Thoracic aorta (tissue), 2 donors: ENCODE data around the gene ZNF664. TPM values are rescaled to one million over a fixed set of nuclear protein-coding genes. Genes with fewer than 3 reads are reported as not detected.

Experiments used
- ATAC-seq: fragments of 150-250 bp; one replicate; pipeline ENCODE4 v1.8.0; 2017; ENCODE audit warnings: low read depth; ENCODE audit not compliant: insufficient number of reproducible peaks, low FRiP score
- DNase-seq: peaks from one replicate; pipeline ENCODE4 v3.0.0-alpha.2; 2020; ENCODE audit warnings: low spot score
- H3K27ac ChIP-seq, 2 donors: fragments of 200-600 bp; sonication (generic); 1 replicate in 1 of 2; 2 replicates in 1 of 2; pipeline ENCODE4 v1.5.1; 2016; ENCODE audit warnings: mild to moderate bottlenecking in 2 of 2, moderate library complexity in 2 of 2
- H3K27me3 ChIP-seq: fragments of 200-600 bp; sonication (generic); replicated peaks from 2 replicates; pipeline ENCODE4 v1.6.0; 2016; ENCODE audit warnings: mild to moderate bottlenecking; ENCODE audit not compliant: insufficient read depth
- H3K36me3 ChIP-seq: fragments of 200-600 bp; sonication (generic); one replicate; pipeline ENCODE4 v1.5.1; 2016
- H3K4me1 ChIP-seq, 2 donors: fragments of 200-600 bp; sonication (generic); 1 replicate in 1 of 2; 2 replicates in 1 of 2; pipeline versions ENCODE4 v1.5.1 to v1.6.0; 2016; ENCODE audit warnings: low read depth in 2 of 2, mild to moderate bottlenecking in 1 of 2; ENCODE audit not compliant: control insufficient read depth in 1 of 2
- H3K4me3 ChIP-seq: fragments of 200-600 bp; sonication (generic); 2 replicates; pipeline ENCODE4 v1.5.1; 2016; ENCODE audit warnings: mild to moderate bottlenecking
- H3K9me3 ChIP-seq: fragments of 200-600 bp; sonication (generic); 2 replicates; pipeline ENCODE4 v1.5.1; 2016
- total RNA-seq, 2 donors: library from RNA; depleted of rRNA; stranded (reverse); fragments of >200 nt; gene quantifications; one replicate each; pipeline versions ENCODE4 v1.1.0 to v1.2.3, GENCODE V29; 2016
- TF ChIP-seq, protein P1 (sequence below): fragments of 200-600 bp; sonication (generic); IDR thresholded peaks from one replicate; pipeline ENCODE4 v1.5.1; 2019; ENCODE audit warnings: antibody characterized with exemption

ZNF664 gene
- total RNA-seq, 2 donors from 2014 or later = 46.4 to 48.2 TPM

DNA sequence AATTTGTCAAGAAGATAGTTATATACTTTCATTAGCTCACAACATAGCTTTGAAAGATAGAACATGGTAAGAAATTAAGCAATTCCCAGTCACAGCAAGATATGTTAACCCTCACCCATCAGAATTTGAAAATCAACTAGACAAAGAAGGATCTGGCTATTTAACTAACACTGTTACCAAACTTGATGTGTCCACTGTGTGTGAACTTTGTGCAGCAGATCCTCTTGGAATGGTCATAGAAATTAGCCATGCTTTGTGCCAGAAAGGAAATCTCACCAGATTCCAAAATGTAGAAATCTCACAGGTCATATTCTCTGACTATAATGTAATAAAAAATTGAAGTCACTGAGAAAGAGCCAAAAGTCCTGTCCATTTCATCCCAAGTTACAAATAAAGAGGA is 46.1 kb downstream of the ZNF664 start:
- TF ChIP-seq, protein P1, sequence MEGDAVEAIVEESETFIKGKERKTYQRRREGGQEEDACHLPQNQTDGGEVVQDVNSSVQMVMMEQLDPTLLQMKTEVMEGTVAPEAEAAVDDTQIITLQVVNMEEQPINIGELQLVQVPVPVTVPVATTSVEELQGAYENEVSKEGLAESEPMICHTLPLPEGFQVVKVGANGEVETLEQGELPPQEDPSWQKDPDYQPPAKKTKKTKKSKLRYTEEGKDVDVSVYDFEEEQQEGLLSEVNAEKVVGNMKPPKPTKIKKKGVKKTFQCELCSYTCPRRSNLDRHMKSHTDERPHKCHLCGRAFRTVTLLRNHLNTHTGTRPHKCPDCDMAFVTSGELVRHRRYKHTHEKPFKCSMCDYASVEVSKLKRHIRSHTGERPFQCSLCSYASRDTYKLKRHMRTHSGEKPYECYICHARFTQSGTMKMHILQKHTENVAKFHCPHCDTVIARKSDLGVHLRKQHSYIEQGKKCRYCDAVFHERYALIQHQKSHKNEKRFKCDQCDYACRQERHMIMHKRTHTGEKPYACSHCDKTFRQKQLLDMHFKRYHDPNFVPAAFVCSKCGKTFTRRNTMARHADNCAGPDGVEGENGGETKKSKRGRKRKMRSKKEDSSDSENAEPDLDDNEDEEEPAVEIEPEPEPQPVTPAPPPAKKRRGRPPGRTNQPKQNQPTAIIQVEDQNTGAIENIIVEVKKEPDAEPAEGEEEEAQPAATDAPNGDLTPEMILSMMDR = no peak
- Histone ChIP-seq H3K4me1 (peaks cover 0 to 11% of the 10 kb centered on the region in 2 donors), H3K27me3 (no peaks in the 10 kb centered on the region), H3K36me3 (no peaks in the 10 kb centered on the region), H3K4me3 (no peak overlapping the region), H3K9me3 (no peaks in the 10 kb centered on the region), H3K27ac (no peak overlapping the region)
- DNase-seq (no peak), ATAC-seq (no peak)

DNA sequence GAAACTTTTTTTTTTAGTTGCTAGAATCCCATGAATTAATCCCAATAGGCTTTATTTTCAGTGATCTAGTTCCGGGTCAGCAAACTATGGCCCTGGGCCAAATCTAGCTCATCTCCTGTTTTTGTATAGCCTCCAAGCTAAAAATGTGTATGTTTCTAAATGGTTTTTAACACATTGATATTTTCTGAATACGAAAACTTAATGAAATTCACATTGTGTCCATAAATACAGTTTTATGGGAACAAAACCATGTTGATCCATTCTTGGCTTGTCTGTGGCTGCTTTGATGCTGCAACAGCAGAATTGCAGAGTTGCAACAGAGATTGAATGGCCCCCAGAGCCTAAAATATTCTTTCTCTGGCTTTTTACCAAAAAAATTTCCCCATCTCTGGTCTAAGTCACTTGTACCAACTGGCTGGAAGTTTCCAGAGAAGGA is 47.5 kb downstream of the ZNF664 start:
- H3K9me3 ChIP-seq = no peaks in the 10 kb centered on the region
- H3K27ac ChIP-seq = no peak overlapping the region
- TF ChIP-seq, protein P1 = no peak
- DNase-seq = no peak
- peaks cover 4 to 21% of the 10 kb centered on the region in 2 donors for H3K4me1 ChIP-seq
- H3K27me3 ChIP-seq = no peaks in the 10 kb centered on the region
- no peak overlapping the region for H3K4me3 ChIP-seq
- ATAC-seq = no peak
- no peaks in the 10 kb centered on the region for H3K36me3 ChIP-seq

DNA sequence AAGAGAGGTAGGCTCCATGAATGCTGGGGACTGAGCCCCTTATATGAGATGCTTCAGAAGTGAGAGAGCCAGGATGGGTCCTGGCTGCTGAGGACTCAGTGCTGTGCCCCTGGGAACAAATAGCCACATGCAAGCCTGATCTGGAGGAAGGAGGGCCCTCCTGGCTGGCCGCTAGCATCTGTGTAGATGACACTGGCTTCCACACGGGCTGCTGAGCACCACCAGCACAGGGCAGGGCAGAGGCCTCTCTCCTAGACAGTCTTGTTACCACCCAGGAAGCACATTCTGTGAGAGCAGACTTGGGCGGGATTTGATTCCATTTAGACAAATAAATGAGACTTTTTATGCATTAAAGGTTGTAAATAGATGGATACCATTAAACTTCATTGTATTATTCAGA is 48.0 kb downstream of the ZNF664 start:
- no peak for DNase-seq
- TF ChIP-seq, protein P1 = no peak
- H3K27ac ChIP-seq = no peak overlapping the region

DNA sequence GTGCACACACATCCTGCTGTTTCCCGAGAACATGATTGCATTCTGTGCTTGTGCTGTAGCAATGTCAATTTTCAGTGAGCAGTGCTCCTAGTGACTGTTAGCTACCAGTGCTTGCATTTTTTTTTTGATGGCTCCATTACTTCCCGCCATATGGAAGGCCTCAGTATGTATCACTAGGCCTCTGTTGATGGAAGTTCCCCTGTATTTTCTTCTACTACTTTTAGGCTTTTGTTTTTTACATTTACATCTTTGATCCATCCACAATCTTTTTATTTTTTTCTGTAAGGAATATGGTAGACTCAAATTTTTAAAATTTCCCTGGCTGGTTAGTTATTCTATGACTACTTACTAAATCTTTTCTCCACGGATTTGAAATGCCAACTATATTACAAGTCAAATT is 49.1 kb downstream of the ZNF664 start:
- Histone ChIP-seq H3K27me3 (no peaks in the 10 kb centered on the region), H3K4me1 (peaks cover 4 to 33% of the 10 kb centered on the region in 2 donors), H3K4me3 (no peak overlapping the region), H3K36me3 (no peaks in the 10 kb centered on the region), H3K27ac (no peak overlapping the region), H3K9me3 (no peaks in the 10 kb centered on the region)
- no peak for ATAC-seq
- no peak for DNase-seq
- TF ChIP-seq, protein P1 = no peak

More for the DNA sequence above, 48.0 kb downstream of the ZNF664 start:
- H3K4me1 ChIP-seq = peaks cover 4 to 21% of the 10 kb centered on the region in 2 donors
- H3K36me3 ChIP-seq = no peaks in the 10 kb centered on the region
- H3K27me3 ChIP-seq = no peaks in the 10 kb centered on the region
- H3K4me3 ChIP-seq = no peak overlapping the region
- ATAC-seq = no peak
- no peaks in the 10 kb centered on the region for H3K9me3 ChIP-seq

DNA sequence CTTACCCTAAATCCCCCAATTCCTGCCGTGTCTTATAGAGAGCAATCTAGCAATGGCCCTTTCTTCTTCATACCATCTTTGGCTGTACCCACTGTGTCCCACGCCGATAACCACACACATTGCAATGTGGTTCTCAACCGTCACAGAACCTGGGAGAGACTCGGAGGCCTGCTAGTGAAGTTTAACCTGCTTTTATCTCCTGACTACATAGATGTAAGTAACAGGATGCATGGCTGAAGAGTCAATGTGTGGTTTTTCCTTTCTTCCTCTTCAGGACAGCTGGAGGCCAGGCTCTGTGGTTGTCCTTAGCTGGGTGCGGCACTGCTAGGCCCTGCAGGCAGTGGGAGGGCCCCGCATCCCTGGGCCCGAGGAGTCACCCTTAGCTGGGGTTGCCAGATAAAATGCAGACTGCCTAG is 51.3 kb downstream of the ZNF664 start:
- ATAC-seq = no peak
- peaks cover 4 to 48% of the 10 kb centered on the region in 2 donors for H3K4me1 ChIP-seq

More for the DNA sequence above, 51.3 kb downstream of the ZNF664 start:
- TF ChIP-seq, protein P1 = no peak
- no peak for DNase-seq
- no peaks in the 10 kb centered on the region for H3K9me3 ChIP-seq
- H3K4me3 ChIP-seq = no peak overlapping the region
- no peak overlapping the region for H3K27ac ChIP-seq
- no peaks in the 10 kb centered on the region for H3K36me3 ChIP-seq
- H3K27me3 ChIP-seq = no peaks in the 10 kb centered on the region
